HS-27A (cell line): Measurements from ENCODE around the gene TRIML1.
"Not testable (repeated sequence)": the region's sequence is repeated elsewhere in the genome, so short reads cannot be mapped to it uniquely, and the experiment has no call there.

ENCODE experiments used
- DNase-seq: peaks from one replicate; pipeline ENCODE4 v3.0.0-alpha.2; 2012; ENCODE audit warnings: low read depth, missing footprints

The TRIML1 gene

GRCh38 chr4:188154668-188155405, 15.6 kb downstream of the TRIML1 start:
- no peak for DNase-seq

GRCh38 chr4:188158336-188158735, 19.1 kb downstream of the TRIML1 start:
- no peak for DNase-seq

GRCh38 chr4:188159513-188160226, 20.4 kb downstream of the TRIML1 start:
- not testable (repeated sequence) for DNase-seq

- no peak for DNase-seq
Measured at GRCh38 chr4:188160406-188160805, 21.2 kb downstream of the TRIML1 start.

GRCh38 chr4:188161167-188161566, 21.9 kb downstream of the TRIML1 start:
- DNase-seq, result no peak

- DNase-seq, result no peak
Measured at GRCh38 chr4:188162698-188163097, 23.5 kb downstream of the TRIML1 start.

GRCh38 chr4:188168726-188169373, 29.6 kb downstream of the TRIML1 start:
- DNase-seq, result no peak

- no peak for DNase-seq
Measured at GRCh38 chr4:188171551-188171950, 32.3 kb downstream of the TRIML1 start.

- DNase-seq, result no peak
Measured at GRCh38 chr4:188175288-188175687, 36.0 kb downstream of the TRIML1 start.

GRCh38 chr4:188177997-188178675, 38.9 kb downstream of the TRIML1 start:
- DNase-seq, result no peak

- no peak for DNase-seq
Measured at GRCh38 chr4:188178806-188179205, 39.6 kb downstream of the TRIML1 start.

GRCh38 chr4:188187106-188187505, 47.9 kb downstream of the TRIML1 start:
- no peak for DNase-seq

- no peak for DNase-seq
Measured at GRCh38 chr4:188190461-188190860, 51.2 kb downstream of the TRIML1 start.

GRCh38 chr4:188194421-188194820, 55.2 kb downstream of the TRIML1 start:
- no peak for DNase-seq

GRCh38 chr4:188195389-188195985, 56.2 kb downstream of the TRIML1 start:
- no peak for DNase-seq

- DNase-seq, result no peak
Measured at GRCh38 chr4:188196134-188196735, 57.0 kb downstream of the TRIML1 start.
